Measurements from ENCODE around the gene OR9Q1. TPM values are rescaled to one million over a fixed set of nuclear protein-coding genes. Genes with fewer than 3 reads are reported as not detected.
"Not testable (repeated sequence)": the region's sequence is repeated elsewhere in the genome, so short reads cannot be mapped to it uniquely, and the experiment has no call there.

OR9Q1 gene
- total RNA-seq, 1 experiment from 2014 or later = not detected

- DNase-seq (ENCODE audit: low read depth) = peak; percentile 1
Measured at GRCh38 chr11:58133309-58134076, 109.8 kb downstream of the OR9Q1 start.

DNA sequence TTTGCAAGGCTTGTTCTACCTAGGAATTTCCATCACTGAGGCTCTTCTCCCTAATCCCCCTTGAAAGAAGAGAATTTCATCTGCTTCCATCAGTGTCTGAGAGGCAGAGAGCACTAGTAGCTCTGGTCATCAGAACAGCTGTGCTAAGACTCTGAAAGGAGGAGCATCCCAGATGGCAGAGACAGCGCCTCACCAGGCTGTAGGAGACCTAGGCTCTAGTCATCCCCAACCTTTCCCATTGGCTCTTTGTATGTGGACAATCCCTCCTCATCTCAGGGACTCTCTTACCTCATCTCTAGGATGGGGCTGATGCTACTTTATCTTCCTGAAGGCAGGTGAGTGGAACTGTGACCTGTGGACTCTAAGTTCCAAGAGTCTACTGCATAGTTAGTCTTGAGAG, 110.5 kb downstream of the OR9Q1 start:
- DNase-seq (ENCODE audit: low read depth) = peak; percentile 11

DNA sequence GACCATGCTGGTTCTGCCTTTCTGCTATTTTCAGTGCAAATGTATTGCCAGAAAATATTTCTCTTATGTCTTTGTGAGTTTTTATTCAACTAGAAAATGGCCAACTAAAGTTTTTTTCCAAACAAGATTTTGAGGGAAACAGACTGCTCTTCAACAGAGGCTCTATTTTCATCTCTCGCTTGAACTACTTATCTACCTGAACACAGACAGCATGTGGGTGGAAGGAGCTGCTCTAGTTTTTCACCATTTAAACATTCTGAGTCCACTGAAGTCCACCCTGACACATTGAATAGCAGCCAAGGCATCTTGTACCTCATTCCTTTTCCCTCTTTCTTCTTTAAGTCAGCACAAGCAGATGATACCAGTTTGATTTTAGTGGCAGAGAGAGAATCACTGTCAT, 111.5 kb downstream of the OR9Q1 start:
- no peak for DNase-seq (ENCODE audit: low read depth)

GRCh38 chr11:58142761-58143160, 119.1 kb downstream of the OR9Q1 start:
- no peak for DNase-seq (ENCODE audit: low read depth)

- DNase-seq (ENCODE audit: low read depth) = no peak
Measured at GRCh38 chr11:58152781-58153180, 129.1 kb downstream of the OR9Q1 start.

DNA sequence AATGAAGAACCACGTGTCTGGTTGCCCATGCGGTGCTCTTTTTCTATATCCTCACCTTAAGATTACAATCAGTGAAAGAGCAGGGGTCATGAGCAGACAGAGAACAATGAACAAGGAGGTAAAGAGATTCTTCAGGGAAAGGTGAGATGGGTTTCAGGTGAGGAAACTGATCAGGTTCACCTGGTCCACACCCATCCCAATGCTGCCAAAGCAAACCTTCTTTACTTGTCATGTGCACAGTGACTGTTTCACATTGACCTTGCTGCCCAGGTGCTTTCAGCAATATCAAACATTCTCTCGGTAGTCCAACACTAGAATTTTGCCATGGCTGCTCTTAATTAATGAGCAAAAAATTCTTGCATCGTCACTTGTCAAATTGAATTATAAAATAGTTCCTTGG, 140.7 kb downstream of the OR9Q1 start:
- DNase-seq (ENCODE audit: low read depth) = no peak

DNA sequence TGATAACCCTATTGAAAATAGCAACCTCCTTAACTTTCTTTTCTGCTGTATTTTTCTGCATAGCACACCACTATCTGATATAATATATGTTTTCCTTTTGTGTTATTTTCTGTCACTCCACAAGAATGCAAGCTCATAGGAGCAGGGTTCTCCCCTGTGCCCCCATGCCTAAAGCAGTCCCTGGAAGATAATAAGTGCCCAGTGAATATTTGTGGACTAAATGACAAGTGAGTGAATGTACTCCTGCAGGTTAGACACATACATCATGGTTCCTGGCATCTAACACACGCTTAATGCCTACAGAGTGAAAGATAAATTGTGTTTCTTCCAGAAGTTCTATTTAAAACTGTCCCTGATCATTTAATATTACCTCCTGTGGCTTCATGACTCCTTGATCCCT, 141.3 kb downstream of the OR9Q1 start:
- DNase-seq (ENCODE audit: low read depth) = no peak

GRCh38 chr11:58165504-58166106, 141.9 kb downstream of the OR9Q1 start:
- DNase-seq (ENCODE audit: low read depth) = no peak

- DNase-seq (ENCODE audit: low read depth) = no peak
Measured at GRCh38 chr11:58177409-58178054, 153.9 kb downstream of the OR9Q1 start.

DNA sequence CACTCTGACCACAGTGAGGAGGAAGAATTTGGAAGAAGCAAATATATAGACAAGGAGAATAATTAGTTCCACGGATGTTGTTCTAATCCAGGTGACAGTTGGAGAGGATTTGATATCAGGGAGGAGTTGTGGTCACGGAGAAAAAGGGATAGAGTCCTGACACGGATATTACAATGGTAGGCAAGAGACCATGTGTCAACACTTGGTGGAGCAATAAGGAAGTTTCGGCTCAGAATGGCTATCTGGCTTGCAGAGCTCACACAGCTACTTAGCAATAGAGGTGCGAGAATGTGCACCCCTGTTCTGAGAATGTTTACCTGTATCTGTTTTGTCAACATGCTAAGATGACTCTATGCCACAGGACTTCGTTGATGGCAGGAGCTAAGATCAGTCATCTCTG, 154.8 kb downstream of the OR9Q1 start:
- DNase-seq (ENCODE audit: low read depth) = no peak

DNA sequence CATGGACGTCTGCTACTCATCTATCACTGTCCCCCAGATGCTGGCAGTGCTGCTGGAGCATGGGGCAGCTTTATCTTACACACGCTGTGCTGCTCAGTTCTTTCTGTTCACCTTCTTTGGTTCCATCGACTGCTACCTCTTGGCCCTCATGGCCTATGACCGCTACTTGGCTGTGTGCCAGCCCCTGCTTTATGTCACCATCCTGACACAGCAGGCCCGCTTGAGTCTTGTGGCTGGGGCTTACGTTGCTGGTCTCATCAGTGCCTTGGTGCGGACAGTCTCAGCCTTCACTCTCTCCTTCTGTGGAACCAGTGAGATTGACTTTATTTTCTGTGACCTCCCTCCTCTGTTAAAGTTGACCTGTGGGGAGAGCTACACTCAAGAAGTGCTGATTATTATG, 156.0 kb downstream of the OR9Q1 start:
- DNase-seq (ENCODE audit: low read depth) = no peak

DNA sequence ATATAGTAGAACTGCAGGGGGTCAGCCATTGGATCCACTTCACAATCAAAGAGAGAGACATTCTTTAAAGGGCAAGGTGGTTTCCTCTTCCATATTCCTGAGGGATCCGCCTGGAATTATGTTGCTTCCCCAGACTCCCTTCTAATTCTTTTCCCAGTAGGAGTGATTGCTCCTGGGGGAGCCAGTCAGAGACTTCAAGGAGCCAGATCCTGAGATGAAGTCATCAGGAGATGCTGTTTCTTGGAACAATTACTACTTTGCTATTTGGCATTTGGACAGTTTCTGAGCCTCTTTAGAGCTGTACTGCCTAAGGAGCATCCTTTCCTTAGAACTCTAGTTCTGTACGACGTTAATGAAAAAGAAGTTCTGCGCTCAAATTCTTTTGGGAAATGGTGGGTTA, 163.3 kb downstream of the OR9Q1 start:
- DNase-seq (ENCODE audit: low read depth) = no peak

- DNase-seq (ENCODE audit: low read depth) = no peak
Measured at GRCh38 chr11:58188770-58189169, 165.1 kb downstream of the OR9Q1 start, which contains the start of gene OR9Q2. Gene OR9Q2 (plus strand): TSS chr11:58189070. CDS start chr11:58190491, 1,421 bp downstream.

GRCh38 chr11:58192229-58192628, 168.5 kb downstream of the OR9Q1 start:
- no peak for DNase-seq (ENCODE audit: low read depth)

- DNase-seq (ENCODE audit: low read depth) = no peak
Measured at GRCh38 chr11:58193391-58193790, 169.7 kb downstream of the OR9Q1 start.

GRCh38 chr11:58195939-58196338, 172.3 kb downstream of the OR9Q1 start:
- no peak for DNase-seq (ENCODE audit: low read depth)

- no peak for DNase-seq (ENCODE audit: low read depth)
Measured at GRCh38 chr11:58199271-58199670, 175.6 kb downstream of the OR9Q1 start.

GRCh38 chr11:58204042-58204441, 180.4 kb downstream of the OR9Q1 start, which contains the start of gene OR1S2:
Gene OR1S2 (minus strand): TSS chr11:58204142. CDS start chr11:58204142, 0 bp downstream.
- no peak for DNase-seq (ENCODE audit: low read depth)

- not testable (repeated sequence) for DNase-seq (ENCODE audit: low read depth)
Measured at GRCh38 chr11:58212420-58212819, 188.7 kb downstream of the OR9Q1 start, which contains the start of gene OR1S1. Gene OR1S1 (plus strand): TSS chr11:58212720.

GRCh38 chr11:58216476-58216875, 192.8 kb downstream of the OR9Q1 start:
- no peak for DNase-seq (ENCODE audit: low read depth)

DNA sequence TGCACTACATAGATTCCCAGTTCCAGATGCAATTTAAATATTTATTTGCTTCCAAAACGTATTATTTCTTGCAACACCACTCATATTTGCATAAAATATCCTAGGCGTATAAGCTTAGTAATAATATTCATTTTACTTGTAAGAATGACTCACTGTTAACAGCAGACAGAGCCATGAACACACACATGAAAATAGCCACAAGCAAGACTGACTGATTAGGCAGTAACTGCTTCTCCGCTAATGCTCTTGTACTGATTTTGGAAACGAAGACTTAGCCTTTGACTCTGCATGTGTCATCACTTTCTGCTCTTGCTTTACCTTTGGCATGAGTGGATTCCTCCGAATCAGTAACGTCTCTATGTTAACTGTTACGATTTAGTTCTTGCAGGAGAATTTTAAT, 199.0 kb downstream of the OR9Q1 start:
- DNase-seq (ENCODE audit: low read depth) = peak; percentile 17

DNA sequence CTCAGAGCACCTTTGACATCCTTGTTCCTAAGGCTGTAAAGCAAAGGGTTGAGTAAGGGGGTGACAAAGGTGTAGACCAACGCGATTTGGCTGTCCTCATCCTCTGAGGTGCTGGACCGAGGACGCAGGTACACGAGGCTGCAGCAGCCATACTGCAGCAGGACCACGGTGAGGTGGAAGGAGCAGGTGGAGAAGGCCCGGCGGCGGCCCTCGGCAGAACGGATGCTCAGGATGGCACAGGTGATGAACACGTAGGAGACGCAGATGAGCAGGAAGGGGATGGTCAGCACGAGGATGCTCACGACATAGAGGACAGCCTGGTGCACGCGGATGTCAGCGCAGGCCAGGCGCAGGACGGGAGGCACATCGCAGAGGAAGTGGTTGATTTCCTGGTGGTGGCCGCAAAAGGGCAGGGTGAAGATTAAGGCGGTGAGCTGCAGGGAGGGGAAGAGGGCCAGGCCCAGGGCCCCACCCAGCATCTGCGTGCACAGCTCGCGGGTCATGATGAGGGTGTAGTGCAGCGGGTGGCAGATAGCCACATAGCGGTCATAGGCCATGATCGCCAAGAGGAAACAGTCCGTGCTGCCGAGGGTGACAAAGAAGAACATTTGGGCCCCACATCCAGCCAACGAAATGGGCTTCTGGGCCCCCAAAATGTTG, 204.4 kb downstream of the OR9Q1 start:
- DNase-seq (ENCODE audit: low read depth) = no peak

Data from LHCN-M2 (cell line).